NCI-H187 (cell line): ENCODE data around the gene RAI1.
"Not testable (repeated sequence)": the region's sequence is repeated elsewhere in the genome, so short reads cannot be mapped to it uniquely, and the experiment has no call there.

Experiments used
- DNase-seq, 2 experiments: peaks; one replicate each; lab custom pipeline; 2025; lab: John Stamatoyannopoulos, UW

The RAI1 gene

GRCh38 chr17:17682293-17682736 lies 1.1 kb downstream of the RAI1 start:
- DNase-seq: no peak

GRCh38 chr17:17682737-17683680 lies 1.8 kb downstream of the RAI1 start:
- peak in 1 of 2 experiments; percentile 35 for DNase-seq

- no peak for DNase-seq
These were observed 2.6 kb downstream of the RAI1 start for GRCh38 chr17:17683710-17684365.

DNA sequence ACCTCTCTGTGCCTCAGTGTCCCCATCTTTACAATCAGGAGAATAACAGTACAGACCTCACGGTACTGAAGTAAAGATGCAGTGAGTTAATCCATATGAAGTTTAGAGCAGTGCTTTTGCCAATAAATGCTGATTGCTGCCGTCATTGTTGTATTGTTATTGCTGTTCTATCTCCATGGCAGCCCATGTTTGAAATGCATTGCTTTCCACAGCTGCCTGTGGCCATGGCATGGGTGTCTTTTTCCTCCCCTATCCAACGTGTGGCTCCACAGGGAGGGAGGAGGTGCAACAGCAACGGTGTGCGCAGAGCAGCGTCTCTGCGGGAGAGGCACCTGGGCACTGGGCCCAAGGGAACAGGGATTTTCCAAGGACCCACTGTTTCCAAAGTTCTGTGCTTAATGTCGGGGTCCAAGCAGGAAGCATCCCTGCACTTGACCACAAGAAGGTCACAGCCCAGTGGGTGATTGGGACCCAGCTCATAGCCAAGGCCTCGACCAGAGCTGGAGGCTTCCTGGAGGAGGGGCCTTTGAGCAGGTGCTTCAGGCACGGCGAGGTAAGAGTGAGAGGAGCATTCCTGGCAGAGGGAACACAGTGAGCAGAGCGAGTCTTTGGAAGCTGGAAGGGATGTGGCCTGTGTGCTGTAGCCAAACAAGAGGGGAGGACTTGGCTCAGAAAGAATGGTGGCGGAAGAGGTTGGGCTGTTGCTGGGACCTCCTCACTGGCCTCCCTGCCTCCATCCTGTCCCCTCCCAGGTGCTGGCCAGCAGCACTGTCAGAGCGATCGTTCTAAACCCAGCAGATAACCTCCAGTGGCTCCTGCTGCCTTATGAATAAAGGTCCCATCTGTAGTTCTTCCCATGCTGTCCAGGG lies 3.9 kb downstream of the RAI1 start:
- DNase-seq: no peak

GRCh38 chr17:17685775-17686291 lies 4.6 kb downstream of the RAI1 start:
- DNase-seq: no peak

DNA sequence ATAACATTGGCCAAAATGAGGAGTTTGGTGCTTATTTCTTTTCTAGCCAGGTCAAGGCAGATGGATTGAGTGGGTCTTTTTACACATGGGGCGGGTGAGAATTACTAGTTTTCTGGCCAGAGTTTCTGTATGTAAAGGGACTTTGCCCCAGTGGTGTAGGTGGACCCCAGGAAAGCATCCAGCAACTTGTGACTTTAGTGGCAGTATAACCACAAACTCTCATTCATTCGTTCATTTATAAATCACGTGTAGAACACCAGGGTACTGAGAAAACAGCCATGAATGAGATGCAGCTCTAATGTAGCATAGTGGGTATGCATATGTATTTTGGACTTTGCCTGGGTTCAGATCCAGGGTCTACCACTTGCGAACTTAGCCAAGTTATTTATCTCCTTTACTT lies 8.1 kb downstream of the RAI1 start:
- DNase-seq: no peak

DNA sequence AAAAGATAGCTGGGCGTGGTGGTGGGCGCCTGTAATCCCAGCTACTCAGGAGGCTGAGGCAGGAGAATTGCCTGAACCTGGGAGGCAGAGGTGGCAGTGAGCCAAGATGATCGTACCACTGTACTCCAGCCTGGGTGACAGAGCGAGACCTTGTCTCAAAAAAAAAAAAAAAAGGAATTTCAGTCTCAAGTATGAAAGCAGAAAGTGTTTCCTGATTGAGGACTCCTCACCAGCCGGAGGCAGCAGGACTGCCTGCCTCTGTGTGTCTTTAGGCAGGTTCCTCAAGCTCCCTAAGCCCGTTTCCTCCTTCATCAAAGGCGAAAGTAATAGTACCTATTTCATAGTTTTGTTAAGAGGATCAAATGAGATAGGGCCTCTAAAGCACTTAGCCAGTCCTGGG lies 9.0 kb downstream of the RAI1 start:
- DNase-seq: not testable (repeated sequence)

DNA sequence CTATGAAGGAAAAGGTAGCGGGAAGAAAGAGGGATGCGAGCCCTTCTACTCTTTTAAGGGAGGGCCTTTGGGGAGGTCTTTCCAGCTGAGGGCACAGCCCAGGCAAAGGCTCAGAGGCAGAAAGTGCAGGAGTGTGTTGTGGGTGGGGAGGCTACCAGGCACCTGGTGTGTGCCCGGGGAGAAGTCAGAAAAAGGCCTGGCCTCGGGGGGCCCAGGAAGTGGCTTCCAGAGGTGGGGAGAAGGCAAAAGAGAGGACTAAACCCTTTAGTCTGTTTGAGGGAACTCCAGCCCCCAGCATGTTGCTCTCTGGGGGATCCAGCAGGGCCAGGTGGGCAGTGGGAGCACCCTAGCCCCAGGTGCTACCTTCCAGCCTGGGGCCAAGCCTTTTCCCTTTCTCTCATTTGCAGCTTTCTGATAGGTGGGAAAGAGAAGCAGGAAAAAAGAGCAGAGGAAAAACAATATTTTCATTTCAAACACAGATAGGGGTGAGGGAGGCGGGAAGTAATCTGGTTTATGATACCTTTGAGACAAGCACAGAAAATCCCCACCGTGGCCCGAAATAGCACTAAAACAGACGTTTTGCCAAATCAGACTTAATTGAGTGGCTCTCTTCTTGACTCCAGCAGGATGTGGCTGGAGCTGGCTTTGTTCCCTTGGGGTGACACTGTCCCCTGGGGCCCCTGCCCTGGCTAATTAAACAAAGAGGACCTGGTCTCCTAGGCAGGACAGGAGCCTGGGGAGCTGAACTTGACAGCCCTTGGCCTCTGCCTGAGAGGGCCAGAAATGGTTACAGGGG lies 10.4 kb downstream of the RAI1 start:
- no peak for DNase-seq

GRCh38 chr17:17692353-17693252 lies 11.3 kb downstream of the RAI1 start:
- no peak for DNase-seq

GRCh38 chr17:17693253-17694168 lies 12.3 kb downstream of the RAI1 start:
- peak; percentile 63 for DNase-seq

GRCh38 chr17:17694169-17695081 lies 13.2 kb downstream of the RAI1 start:
- DNase-seq: no peak

GRCh38 chr17:17696085-17696484 lies 14.8 kb downstream of the RAI1 start:
- DNase-seq: no peak

DNA sequence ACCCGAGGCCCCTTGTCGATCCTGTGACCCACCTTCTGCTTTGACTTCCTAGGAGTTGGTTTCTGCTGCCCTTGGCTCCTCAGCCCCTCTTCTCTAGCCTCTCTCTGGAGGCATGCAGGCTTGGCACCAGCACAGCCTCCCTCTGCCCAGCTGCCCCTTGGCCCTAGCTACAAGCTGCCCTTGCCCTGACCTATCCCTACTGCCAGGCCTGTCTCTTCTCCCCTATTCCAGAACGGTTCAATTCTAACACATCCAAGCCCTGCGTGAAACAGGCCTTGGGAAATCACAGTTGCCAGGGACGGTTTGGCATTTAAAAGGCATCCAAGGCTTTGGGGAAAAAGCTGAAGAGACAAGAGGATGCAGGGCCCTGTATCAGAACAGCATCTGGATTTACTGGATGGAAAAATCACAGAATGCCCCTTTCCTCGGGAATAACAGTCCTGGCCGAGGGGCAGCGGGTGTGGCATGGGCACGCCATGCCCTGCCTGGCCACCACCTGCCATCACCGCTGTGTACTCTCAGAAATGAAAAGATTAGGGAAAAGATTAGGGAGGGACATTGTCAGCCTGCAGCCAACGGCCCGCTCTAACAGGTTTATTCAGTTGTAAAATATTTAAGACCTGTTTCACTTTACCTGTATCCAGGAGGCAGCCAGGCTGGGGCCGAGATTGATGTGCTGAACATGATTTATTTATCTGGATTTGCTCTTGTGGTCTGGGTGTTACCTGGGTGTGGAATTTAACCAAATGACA lies 15.8 kb downstream of the RAI1 start:
- DNase-seq: no peak

DNA sequence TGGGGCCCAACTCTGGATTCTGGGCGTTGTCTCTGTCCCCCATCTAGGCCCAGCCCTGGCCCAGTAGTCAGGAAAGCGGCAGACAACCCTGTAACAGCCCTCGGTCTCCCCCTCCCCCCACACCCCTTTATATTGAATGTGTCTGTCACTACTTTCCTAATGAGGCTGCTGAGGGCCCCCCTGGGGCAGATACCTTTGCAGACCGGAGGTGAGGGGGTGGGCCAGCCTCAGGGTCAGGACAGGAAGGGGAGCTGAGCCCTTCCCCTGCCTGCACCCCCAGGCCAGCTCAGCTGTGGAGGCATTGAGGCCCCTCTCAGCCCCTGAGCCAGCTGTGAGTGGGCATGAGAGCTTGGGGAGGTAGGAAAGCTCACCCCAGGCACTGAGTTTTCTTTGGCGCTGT lies 17.1 kb downstream of the RAI1 start:
- DNase-seq: no peak

GRCh38 chr17:17698869-17699351 lies 17.7 kb downstream of the RAI1 start:
- DNase-seq: no peak

DNA sequence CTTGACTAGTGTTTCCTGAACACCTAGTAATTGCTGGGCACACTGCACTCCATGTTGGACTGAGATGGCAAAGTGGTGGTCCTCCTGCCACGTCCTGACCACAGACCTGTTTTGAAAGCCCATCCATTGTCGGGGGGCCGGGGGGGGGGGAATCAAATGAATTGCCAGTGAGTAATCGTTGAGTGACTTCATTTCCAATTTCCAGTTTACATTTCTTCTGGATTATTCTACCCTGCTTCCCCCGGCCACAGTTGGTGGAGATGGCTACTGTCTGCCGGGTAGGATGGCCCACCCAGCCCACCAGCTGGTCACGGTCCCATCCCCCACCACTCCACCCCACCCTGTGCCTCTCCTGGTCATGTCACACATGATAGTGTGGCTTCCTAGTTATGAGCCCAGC lies 18.2 kb downstream of the RAI1 start:
- DNase-seq: no peak
